Central memory CD8-positive, alpha-beta T cell (primary cell): Measurements from ENCODE around the gene SLC4A4.

Experiments used
- ATAC-seq: fragments of 150-1000 bp; cut with Tn5 transposase; replicated peaks from 2 replicates; pipeline ENCODE4 v1.10.0; 2022; ENCODE audit warnings: mild to moderate bottlenecking, moderate FRiP score, moderate number of reproducible peaks; ENCODE audit not compliant: poor library complexity, severe bottlenecking; ENCODE audit errors: extremely low read depth
- DNase-seq, 2 donors: peaks; one replicate each; pipeline ENCODE4 v3.0.0; 2021; ENCODE audit warnings: low spot score in 2 of 2
- H3K27ac Mint-ChIP-seq: one replicate; pipeline ENCODE4 v1.8.0; 2022; ENCODE audit warnings: low read depth, mild to moderate bottlenecking, moderate library complexity, mixed read lengths
- H3K27me3 Mint-ChIP-seq: one replicate; pipeline ENCODE4 v1.8.0; 2022; ENCODE audit warnings: mixed read lengths
- H3K36me3 Mint-ChIP-seq: one replicate; pipeline ENCODE4 v1.8.0; 2022; ENCODE audit warnings: mild to moderate bottlenecking, moderate library complexity, mixed read lengths; ENCODE audit not compliant: insufficient read depth
- H3K4me1 Mint-ChIP-seq: one replicate; pipeline ENCODE4 v1.8.0; 2022; ENCODE audit warnings: mixed read lengths
- H3K4me3 Mint-ChIP-seq: one replicate; pipeline ENCODE4 v1.8.0; 2022; ENCODE audit warnings: mild to moderate bottlenecking, moderate library complexity, mixed read lengths
- H3K9me3 Mint-ChIP-seq: one replicate; pipeline ENCODE4 v1.8.0; 2022; ENCODE audit warnings: mixed read lengths

Gene SLC4A4

GRCh38 chr4:71545168-71545567 is 206.3 kb downstream of the SLC4A4 start:
- no peak overlapping the region for H3K4me3 Mint-ChIP-seq
- H3K9me3 Mint-ChIP-seq = no peaks in the 10 kb centered on the region
- H3K27ac Mint-ChIP-seq = no peak overlapping the region
- no peak for ATAC-seq
- no peak for DNase-seq
- no peaks in the 10 kb centered on the region for H3K36me3 Mint-ChIP-seq
- no peaks in the 10 kb centered on the region for H3K4me1 Mint-ChIP-seq
- H3K27me3 Mint-ChIP-seq = no peaks in the 10 kb centered on the region

DNA sequence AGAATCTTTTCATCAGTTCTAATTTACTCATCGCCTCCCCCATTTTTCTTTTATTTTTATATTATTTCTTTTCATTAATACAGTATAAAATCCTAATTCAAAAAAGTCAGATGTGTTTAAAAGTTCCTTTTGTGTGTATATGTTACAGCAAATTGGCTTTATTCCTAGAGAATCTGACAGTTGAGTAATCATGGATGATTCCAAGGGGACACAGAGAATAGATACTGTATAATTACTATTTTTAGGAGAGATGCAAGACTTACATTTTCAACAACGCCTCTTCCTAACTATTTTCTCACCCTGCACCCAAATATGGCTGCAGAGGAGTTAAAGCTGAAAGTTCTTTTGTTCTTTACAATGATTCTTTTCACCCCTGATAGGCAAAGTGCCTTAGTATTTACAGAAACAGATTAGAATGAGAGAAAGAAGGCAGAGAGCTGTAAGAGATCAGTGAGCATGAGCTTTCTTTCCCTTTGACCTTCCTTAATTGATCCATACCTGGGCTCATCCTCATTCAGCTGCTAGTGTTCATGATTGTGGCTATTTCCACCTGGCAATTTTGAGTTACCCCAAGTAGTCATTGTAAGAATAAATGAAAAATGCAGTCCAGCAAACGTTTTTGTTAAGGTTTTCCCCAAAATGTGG is 210.8 kb downstream of the SLC4A4 start:
- DNase-seq = no peak
- Mint-ChIP-seq H3K4me1 (no peaks in the 10 kb centered on the region), H3K4me3 (no peak overlapping the region), H3K27ac (no peak overlapping the region), H3K36me3 (no peaks in the 10 kb centered on the region), H3K9me3 (no peaks in the 10 kb centered on the region), H3K27me3 (no peaks in the 10 kb centered on the region)
- no peak for ATAC-seq

DNA sequence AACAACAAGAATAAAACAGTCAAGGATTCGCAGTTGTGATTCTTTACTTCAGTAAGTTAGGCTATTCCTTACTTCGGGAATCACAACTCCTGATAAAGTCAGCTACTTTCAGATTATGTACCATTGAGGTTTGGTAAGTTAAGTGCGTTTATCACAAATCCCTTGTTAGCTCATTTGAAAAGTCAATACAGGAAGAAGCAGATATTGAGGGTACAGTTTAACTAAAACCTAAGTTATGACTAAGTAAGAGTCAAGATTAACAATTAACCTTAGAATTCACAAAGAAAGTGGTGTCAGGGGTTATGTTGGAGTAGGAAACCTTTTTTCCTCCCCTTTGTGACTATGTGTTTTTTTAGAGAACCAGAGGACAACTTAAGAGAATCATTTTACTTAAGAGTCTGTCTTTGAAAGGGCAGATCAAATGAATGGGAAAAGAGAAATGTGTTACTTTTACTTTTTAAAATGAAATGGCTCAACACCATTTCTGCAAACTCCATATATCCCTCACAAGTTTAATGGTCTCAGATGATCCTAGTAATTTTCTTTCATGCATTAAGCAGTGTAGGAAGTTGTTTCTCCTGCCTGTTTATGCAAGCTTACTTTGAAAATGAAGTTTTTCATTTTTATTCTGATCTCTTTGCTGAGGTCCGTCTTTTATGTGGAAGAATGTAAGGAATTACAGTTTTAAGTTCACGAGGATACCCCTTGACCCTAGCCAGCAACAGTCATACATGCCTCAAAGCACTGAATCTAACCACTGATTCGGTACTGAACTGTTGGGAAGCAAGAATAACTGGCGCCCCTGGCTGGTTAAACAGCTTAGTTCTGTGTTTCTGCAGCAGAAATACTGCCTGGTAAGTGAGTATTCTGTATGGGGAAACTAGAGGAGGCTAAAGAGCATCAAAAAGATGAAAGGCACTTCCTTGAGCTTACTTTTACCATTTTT is 211.7 kb downstream of the SLC4A4 start:
- ATAC-seq (no peak), DNase-seq (no peak)
- no peak overlapping the region for H3K4me3 Mint-ChIP-seq
- no peak overlapping the region for H3K27ac Mint-ChIP-seq
- no peaks in the 10 kb centered on the region for H3K9me3 Mint-ChIP-seq
- no peaks in the 10 kb centered on the region for H3K27me3 Mint-ChIP-seq
- H3K36me3 Mint-ChIP-seq = no peaks in the 10 kb centered on the region
- H3K4me1 Mint-ChIP-seq = no peaks in the 10 kb centered on the region

- Mint-ChIP-seq H3K36me3 (no peaks in the 10 kb centered on the region), H3K27me3 (no peaks in the 10 kb centered on the region), H3K4me1 (no peaks in the 10 kb centered on the region), H3K9me3 (no peaks in the 10 kb centered on the region), H3K4me3 (no peak overlapping the region), H3K27ac (no peak overlapping the region)
- no peak for ATAC-seq
- DNase-seq = no peak
These were observed 214.8 kb downstream of the SLC4A4 start for GRCh38 chr4:71553605-71554004.

DNA sequence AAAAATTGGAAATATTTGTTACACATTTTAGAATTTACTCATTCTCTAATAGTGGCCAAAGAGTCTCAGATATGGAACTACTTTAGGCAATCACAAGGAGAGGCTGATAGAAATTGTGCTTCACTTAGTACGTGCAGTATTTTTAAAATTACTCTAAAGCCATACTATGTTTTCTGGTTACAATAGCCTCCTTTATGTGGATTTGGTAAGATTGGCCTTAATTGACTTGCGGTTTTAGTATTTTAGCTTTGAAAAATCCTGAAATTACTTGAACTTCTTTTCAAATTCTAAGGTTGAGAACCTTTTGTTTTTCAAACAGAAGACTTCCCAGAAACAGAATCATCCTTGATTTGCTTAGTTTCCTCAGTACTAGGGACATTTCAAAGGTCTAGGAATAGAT is 215.2 kb downstream of the SLC4A4 start:
- H3K4me1 Mint-ChIP-seq = no peaks in the 10 kb centered on the region
- ATAC-seq = no peak

GRCh38 chr4:71558248-71558647 is 219.4 kb downstream of the SLC4A4 start:
- Mint-ChIP-seq H3K9me3 (no peaks in the 10 kb centered on the region), H3K27me3 (no peaks in the 10 kb centered on the region), H3K36me3 (peaks cover 5% of the 10 kb centered on the region), H3K4me3 (no peak overlapping the region), H3K4me1 (no peaks in the 10 kb centered on the region), H3K27ac (no peak overlapping the region)
- DNase-seq = no peak
- ATAC-seq = no peak

More for the DNA sequence above, 215.2 kb downstream of the SLC4A4 start:
- Mint-ChIP-seq H3K9me3 (no peaks in the 10 kb centered on the region), H3K27ac (no peak overlapping the region), H3K4me3 (no peak overlapping the region), H3K27me3 (no peaks in the 10 kb centered on the region), H3K36me3 (no peaks in the 10 kb centered on the region)
- no peak for DNase-seq

- Mint-ChIP-seq H3K36me3 (peaks cover 5% of the 10 kb centered on the region), H3K4me3 (no peak overlapping the region)
These were observed 221.2 kb downstream of the SLC4A4 start for GRCh38 chr4:71559957-71560571.

DNA sequence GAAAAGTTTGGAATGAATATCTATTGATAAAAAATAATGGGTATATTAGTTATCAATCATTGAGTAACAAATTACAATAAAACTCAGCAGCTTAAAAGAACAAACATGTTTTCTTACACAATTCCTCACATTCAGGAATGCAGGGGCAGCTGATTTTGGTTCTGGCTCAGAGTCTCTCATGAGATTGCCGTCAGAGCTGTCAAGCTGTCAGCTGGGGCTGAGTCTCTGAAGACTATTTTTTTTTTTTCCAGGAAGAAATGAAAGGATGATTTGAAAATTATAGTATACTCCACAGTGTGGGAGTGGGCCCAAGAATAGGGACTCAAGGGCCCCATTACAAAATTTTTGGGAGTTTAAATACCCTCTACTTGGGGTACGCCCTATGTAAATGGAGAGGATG is 226.0 kb downstream of the SLC4A4 start:
- no peak for ATAC-seq
- H3K4me1 Mint-ChIP-seq = no peaks in the 10 kb centered on the region
- DNase-seq = no peak
- H3K27me3 Mint-ChIP-seq = no peaks in the 10 kb centered on the region
- no peak overlapping the region for H3K4me3 Mint-ChIP-seq
- H3K36me3 Mint-ChIP-seq = peaks cover 5% of the 10 kb centered on the region
- no peaks in the 10 kb centered on the region for H3K9me3 Mint-ChIP-seq
- no peak overlapping the region for H3K27ac Mint-ChIP-seq

More at GRCh38 chr4:71559957-71560571, 221.2 kb downstream of the SLC4A4 start:
- no peaks in the 10 kb centered on the region for H3K27me3 Mint-ChIP-seq
- H3K9me3 Mint-ChIP-seq = no peaks in the 10 kb centered on the region
- ATAC-seq (no peak), DNase-seq (no peak)
- no peak overlapping the region for H3K27ac Mint-ChIP-seq
- no peaks in the 10 kb centered on the region for H3K4me1 Mint-ChIP-seq

DNA sequence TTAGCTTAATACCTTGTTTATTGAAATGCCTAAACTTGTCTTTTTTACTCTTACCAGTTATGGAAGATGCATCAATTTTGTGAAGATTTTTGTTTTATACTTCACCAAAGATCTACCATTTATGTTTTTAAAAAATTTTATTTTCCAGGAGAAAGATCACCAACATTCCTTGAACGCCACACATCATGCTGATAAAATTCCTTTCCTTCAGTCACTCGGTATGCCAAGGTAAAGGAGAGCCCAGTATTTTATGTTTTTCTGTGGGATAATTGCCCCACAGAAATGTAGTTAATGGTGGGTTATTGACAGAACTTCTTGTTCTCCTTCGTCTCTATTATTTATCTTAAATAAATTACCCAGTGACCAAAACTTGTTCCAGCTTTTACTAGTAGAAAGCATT is 228.0 kb downstream of the SLC4A4 start:
- H3K27ac Mint-ChIP-seq = no peak overlapping the region
- H3K27me3 Mint-ChIP-seq = no peaks in the 10 kb centered on the region
- ATAC-seq = no peak
- peaks cover 3% of the 10 kb centered on the region for H3K36me3 Mint-ChIP-seq
- no peaks in the 10 kb centered on the region for H3K9me3 Mint-ChIP-seq
- H3K4me3 Mint-ChIP-seq = no peak overlapping the region
- no peak for DNase-seq
- no peaks in the 10 kb centered on the region for H3K4me1 Mint-ChIP-seq

DNA sequence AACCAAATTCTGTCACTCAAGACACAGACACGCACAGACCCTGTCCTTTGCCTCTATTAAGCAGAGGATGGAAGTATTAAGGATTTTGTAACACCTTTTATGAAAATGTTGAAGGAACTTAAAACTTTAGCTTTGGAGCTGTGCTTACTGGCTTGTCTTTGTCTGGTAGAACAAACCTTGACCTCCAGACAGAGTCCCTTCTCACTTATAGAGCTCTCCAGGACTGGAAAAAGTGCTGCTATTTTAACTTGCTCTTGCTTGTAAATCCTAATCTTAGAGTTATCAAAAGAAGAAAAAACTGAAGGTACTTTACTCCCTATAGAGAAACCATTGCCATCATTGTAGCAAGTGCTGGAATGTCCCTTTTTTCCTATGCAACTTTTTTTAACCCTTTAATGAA is 229.3 kb downstream of the SLC4A4 start:
- Mint-ChIP-seq H3K4me3 (no peak overlapping the region), H3K4me1 (no peaks in the 10 kb centered on the region), H3K27ac (no peak overlapping the region), H3K36me3 (no peaks in the 10 kb centered on the region), H3K9me3 (no peaks in the 10 kb centered on the region), H3K27me3 (no peaks in the 10 kb centered on the region)
- no peak for DNase-seq
- ATAC-seq = no peak

DNA sequence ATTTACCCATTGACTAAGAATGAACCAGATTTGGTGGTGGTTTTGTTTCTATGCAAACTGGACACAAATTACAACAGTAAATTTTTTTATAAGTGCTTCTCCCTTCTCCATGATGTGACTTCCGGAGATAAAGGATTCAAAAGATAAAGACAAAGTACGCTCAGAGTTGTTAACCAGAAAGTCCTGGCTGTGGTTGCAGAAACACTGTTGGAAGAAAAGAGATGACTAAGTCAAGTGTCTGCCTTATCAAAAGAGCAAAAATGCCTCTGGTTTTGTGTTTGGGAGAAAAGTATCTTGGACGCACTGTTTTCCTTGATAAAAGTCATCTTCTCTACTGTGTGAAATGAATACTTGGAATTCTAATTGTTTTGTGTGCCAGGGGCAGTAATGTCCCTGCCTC is 231.7 kb downstream of the SLC4A4 start:
- DNase-seq (no peak), ATAC-seq (no peak)
- Mint-ChIP-seq H3K27me3 (no peaks in the 10 kb centered on the region), H3K9me3 (no peaks in the 10 kb centered on the region), H3K4me3 (no peak overlapping the region), H3K4me1 (no peaks in the 10 kb centered on the region), H3K27ac (no peak overlapping the region), H3K36me3 (no peaks in the 10 kb centered on the region)

DNA sequence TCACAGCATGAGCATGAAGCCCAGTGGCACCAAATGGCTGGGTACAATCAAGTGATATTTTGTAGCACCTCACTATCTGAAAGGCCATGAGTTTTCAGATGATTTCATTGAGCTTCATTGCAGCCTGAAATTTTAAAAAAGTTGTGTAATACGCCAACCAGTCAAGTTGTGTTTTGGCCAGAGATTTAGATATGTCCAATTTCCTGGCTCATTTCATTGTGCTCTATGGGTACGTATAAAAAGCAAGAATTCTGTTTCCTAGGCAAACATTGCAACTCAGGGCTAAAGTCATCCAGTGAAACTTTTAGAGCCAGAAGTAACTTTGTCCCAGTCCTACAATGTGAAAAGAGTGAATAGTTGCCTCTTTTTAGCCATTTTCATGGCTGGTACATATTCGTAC is 232.5 kb downstream of the SLC4A4 start:
- ATAC-seq (no peak), DNase-seq (no peak)
- Mint-ChIP-seq H3K4me3 (no peak overlapping the region), H3K27ac (no peak overlapping the region), H3K36me3 (no peaks in the 10 kb centered on the region), H3K9me3 (no peaks in the 10 kb centered on the region), H3K27me3 (no peaks in the 10 kb centered on the region), H3K4me1 (no peaks in the 10 kb centered on the region)

- Mint-ChIP-seq H3K4me3 (no peak overlapping the region), H3K36me3 (no peaks in the 10 kb centered on the region), H3K9me3 (peaks cover 7% of the 10 kb centered on the region), H3K27me3 (no peaks in the 10 kb centered on the region), H3K4me1 (no peaks in the 10 kb centered on the region), H3K27ac (no peak overlapping the region)
- DNase-seq (no peak), ATAC-seq (no peak)
These were observed 245.2 kb downstream of the SLC4A4 start for GRCh38 chr4:71583971-71584370.
